Lower lobe of right lung (tissue), 2 donors: Measurements from ENCODE around the gene CETN1. TPM values are rescaled to one million over a fixed set of nuclear protein-coding genes. Genes with fewer than 3 reads are reported as not detected.

Experiments used
- ATAC-seq, 2 donors: fragments of 200-7000 bp; cut with Tn5 transposase; one replicate each; pipeline ENCODE4 v1.9.1; 2020 to 2022; ENCODE audit warnings: mild to moderate bottlenecking in 2 of 2, moderate library complexity in 2 of 2
- DNase-seq: peaks from one replicate; pipeline ENCODE4 v3.0.0-alpha.2; 2020
- H3K27ac ChIP-seq: fragments of 200-600 bp; one replicate; pipeline ENCODE4 v1.8.0; 2022
- H3K27me3 ChIP-seq: fragments of 200-600 bp; one replicate; pipeline ENCODE4 v1.8.0; 2022; ENCODE audit warnings: low read depth
- H3K36me3 ChIP-seq: fragments of 200-600 bp; one replicate; pipeline ENCODE4 v1.8.0; 2022; ENCODE audit warnings: mild to moderate bottlenecking
- H3K4me1 ChIP-seq: fragments of 200-600 bp; one replicate; pipeline ENCODE4 v1.8.0; 2022
- H3K4me3 ChIP-seq: fragments of 200-600 bp; one replicate; pipeline ENCODE4 v1.8.0; 2022; ENCODE audit warnings: mild to moderate bottlenecking
- H3K9me3 ChIP-seq: fragments of 200-600 bp; one replicate; pipeline ENCODE4 v1.8.0; 2022
- intact Hi-C: fragments of 100-400 bp; cut with DNase I; formaldehyde crosslinking; loops from one replicate; pipeline ENCODE4 v1.11.0; 2022
- long read RNA-seq: library from polyadenylated mRNA; unstranded; transcript quantifications from one replicate; pipeline ENCODE4 v2.0.0, GENCODE V29; 2021
- total RNA-seq: library from RNA; stranded (reverse); fragmentation: NEBNext Ultra II Directional; extraction: Animal tissue kit (Norgen Biotek cat#: 25700); gene quantifications from one replicate; pipeline ENCODE4 v1.2.1, GENCODE V29; 2021
- TF ChIP-seq, protein P1 (sequence below): fragments of 200-600 bp; IDR thresholded peaks from one replicate; pipeline ENCODE4 v1.8.0; 2022; ENCODE audit warnings: antibody characterized with exemption, mild to moderate bottlenecking
- donor health status: DM: no; HTN: yes; CAD: no; lungs with severe emphysema.

CETN1 gene
- total RNA-seq: not detected
- long read RNA-seq: 0 reads

DNA sequence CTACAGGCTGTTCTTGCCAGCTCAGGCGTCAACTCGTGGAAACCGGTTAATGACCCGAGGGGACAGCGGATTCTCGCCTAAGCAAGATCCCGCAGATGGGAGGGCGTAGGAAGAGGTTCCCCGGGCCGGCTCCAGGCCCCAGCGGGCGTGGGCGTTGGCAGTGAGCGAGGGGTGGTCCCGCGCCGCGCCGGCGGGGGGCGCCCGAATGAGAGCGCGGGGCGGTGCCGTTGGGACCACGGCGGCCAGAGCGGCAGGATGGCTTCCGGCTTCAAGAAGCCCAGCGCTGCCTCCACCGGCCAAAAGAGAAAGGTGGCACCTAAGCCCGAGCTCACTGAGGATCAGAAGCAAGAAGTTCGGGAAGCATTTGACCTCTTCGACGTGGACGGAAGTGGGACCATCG is at the start of gene CETN1:
TSS of gene CETN1 (plus strand) at position 227 of the 400 bp plus-strand sequence. CDS start at position 256, 29 bp downstream.
- no peak within 1 kb of the TSS for H3K27ac ChIP-seq
- no peak for ATAC-seq
- no peaks in the 10 kb centered on the region for H3K9me3 ChIP-seq
- H3K36me3 ChIP-seq: no peaks in the 10 kb centered on the region
- no peak for DNase-seq
- no peak within 1 kb of the TSS for H3K4me3 ChIP-seq
- TF ChIP-seq, protein P1, sequence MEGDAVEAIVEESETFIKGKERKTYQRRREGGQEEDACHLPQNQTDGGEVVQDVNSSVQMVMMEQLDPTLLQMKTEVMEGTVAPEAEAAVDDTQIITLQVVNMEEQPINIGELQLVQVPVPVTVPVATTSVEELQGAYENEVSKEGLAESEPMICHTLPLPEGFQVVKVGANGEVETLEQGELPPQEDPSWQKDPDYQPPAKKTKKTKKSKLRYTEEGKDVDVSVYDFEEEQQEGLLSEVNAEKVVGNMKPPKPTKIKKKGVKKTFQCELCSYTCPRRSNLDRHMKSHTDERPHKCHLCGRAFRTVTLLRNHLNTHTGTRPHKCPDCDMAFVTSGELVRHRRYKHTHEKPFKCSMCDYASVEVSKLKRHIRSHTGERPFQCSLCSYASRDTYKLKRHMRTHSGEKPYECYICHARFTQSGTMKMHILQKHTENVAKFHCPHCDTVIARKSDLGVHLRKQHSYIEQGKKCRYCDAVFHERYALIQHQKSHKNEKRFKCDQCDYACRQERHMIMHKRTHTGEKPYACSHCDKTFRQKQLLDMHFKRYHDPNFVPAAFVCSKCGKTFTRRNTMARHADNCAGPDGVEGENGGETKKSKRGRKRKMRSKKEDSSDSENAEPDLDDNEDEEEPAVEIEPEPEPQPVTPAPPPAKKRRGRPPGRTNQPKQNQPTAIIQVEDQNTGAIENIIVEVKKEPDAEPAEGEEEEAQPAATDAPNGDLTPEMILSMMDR: no peak
- intact Hi-C loops: no loop called here
- H3K4me1 ChIP-seq: no peaks in the 10 kb centered on the region
- H3K27me3 ChIP-seq: no peaks in the 10 kb centered on the region

DNA sequence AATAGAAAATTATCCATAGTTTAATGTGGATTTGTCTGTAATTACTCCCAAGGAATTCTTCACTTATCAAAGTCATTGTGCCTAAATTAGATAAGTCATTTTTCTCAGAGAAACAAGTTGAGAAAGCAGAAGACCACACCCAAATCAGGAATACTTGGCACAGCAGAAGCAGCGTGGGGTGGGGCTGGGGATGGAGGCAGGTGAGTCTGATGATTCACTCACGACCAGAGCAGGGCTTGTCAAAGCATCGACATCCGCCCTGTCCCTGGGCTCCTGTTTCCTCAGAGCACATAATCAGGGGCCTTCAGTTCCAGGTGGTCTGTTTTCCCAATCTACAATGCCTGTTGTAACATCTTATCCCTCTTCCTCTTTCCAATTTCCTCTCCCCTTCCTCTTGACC is 48.2 kb upstream of the CETN1 start:
- H3K4me1 ChIP-seq: peaks cover 8% of the 10 kb centered on the region
- no peaks in the 10 kb centered on the region for H3K36me3 ChIP-seq
- intact Hi-C loops: no loop called here
- no peak overlapping the region for H3K27ac ChIP-seq
- H3K9me3 ChIP-seq: no peaks in the 10 kb centered on the region
- ATAC-seq: no peak
- DNase-seq: no peak
- H3K4me3 ChIP-seq: no peak overlapping the region
- TF ChIP-seq, protein P1: no peak
- no peaks in the 10 kb centered on the region for H3K27me3 ChIP-seq

DNA sequence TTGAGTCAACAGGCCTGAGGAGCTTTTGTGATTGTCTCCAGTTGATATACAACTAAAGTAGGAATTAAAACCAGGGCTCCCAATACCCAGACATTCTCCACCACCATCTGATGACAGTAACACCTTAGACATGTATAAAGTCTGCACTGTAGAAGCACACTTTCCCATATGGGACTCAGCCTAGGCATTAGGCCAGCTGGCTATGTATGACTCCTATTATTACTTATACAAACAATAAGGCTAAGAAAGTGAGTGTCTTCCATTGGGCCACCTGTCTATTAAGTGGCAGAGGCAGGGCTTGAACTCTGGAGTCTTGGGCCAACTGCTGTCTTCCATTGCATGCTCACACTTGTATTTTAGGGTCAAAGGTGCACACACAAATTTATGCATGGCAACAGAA is 47.5 kb upstream of the CETN1 start:
- intact Hi-C loops: no loop called here

DNA sequence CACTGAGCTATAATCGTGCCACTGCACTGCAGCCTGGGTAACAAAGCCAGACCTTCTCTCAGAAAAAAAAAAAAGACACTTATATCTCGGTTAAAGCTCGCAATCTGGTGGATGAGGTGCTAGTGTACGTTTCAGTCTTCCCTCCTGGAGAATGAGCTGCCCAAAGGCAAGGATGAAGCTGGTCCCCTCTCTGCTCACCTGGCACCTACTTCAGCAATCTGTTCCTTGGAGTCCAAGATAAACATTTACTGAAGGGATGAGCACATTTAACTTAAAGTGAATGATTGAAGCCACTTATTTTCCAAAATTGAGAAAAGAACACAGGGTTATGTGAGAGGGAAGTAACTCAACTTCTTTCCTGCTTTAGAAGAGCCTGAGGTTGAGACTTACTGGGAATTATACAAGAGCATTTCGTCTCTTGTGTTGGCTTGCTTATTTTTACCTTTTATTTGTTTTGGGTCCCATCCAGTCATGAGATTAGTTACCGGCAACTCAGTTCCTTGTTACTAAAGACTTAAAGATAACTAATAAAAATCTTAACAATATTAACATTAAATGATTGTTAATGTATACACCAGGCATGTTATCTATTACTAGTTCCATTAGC is 46.1 kb upstream of the CETN1 start:
- DNase-seq: no peak
- Histone ChIP-seq H3K9me3 (no peaks in the 10 kb centered on the region), H3K36me3 (no peaks in the 10 kb centered on the region), H3K27ac (no peak overlapping the region), H3K27me3 (no peaks in the 10 kb centered on the region), H3K4me3 (no peak overlapping the region), H3K4me1 (no peaks in the 10 kb centered on the region)
- intact Hi-C loops: no loop called here
- TF ChIP-seq, protein P1: no peak
- ATAC-seq: peak; percentile 67 to 94

More for the DNA sequence above, 47.5 kb upstream of the CETN1 start:
- TF ChIP-seq, protein P1: no peak
- H3K36me3 ChIP-seq: no peaks in the 10 kb centered on the region
- H3K4me3 ChIP-seq: no peak overlapping the region
- no peak for DNase-seq
- no peak overlapping the region for H3K27ac ChIP-seq
- no peaks in the 10 kb centered on the region for H3K9me3 ChIP-seq
- no peaks in the 10 kb centered on the region for H3K27me3 ChIP-seq
- no peak for ATAC-seq
- H3K4me1 ChIP-seq: peaks cover 6% of the 10 kb centered on the region

DNA sequence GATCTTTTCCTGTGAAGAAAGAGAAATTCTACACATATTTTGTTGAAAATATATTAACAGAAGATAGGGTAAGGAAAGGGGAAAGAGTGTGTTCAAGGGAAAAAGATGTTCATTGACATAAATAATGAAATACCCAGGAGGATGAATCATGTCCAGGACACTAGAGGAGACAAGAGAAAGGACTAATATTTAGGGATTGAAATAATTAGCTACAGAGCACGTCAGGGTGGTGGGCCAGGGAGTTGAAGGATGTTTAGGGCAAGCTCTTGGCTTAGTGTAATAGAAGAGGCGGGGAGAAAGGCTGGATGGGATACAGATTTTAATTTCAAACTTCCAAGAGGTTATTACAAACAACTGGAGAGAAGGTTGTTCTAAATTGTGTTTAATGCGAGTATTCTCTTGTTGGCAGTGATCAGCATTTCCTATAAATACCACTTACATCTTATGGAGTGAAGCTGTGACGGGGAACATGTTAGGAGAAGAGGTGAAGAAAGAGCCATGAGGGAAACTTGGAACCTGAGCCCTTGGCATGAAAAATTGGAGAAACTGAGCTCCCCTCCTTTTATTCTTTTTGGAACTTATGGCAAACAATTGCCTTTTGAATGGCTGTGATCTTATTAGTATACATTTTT is 36.6 kb upstream of the CETN1 start:
- no peak for DNase-seq
- no peak for ATAC-seq
- no peak overlapping the region for H3K4me3 ChIP-seq
- TF ChIP-seq, protein P1: no peak
- no peaks in the 10 kb centered on the region for H3K36me3 ChIP-seq
- no peaks in the 10 kb centered on the region for H3K4me1 ChIP-seq
- H3K27ac ChIP-seq: no peak overlapping the region
- no peaks in the 10 kb centered on the region for H3K9me3 ChIP-seq
- H3K27me3 ChIP-seq: no peaks in the 10 kb centered on the region
- intact Hi-C loops: no loop called here
